ENCODE measurements around the gene AUTS2.

DNA sequence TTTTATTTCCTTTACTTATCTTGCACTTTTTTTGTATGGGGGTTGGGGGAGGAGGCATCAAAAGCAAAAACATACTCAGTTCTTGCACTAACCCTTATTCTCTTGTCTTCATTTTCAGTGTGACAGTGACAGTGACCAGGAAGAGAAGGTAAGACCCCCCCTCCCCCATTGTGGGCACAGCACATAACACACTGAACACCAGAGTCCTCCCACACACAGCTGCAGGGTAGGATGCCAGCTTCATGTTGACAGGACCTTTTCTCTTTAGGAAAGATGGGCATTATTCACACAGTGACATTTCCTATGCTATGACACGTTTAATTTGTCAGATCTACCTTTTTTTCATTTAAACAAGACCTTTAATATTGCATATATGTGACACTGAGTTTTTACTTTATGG lies 837.4 kb downstream of the AUTS2 start:
- TF ChIP-seq, protein P1, sequence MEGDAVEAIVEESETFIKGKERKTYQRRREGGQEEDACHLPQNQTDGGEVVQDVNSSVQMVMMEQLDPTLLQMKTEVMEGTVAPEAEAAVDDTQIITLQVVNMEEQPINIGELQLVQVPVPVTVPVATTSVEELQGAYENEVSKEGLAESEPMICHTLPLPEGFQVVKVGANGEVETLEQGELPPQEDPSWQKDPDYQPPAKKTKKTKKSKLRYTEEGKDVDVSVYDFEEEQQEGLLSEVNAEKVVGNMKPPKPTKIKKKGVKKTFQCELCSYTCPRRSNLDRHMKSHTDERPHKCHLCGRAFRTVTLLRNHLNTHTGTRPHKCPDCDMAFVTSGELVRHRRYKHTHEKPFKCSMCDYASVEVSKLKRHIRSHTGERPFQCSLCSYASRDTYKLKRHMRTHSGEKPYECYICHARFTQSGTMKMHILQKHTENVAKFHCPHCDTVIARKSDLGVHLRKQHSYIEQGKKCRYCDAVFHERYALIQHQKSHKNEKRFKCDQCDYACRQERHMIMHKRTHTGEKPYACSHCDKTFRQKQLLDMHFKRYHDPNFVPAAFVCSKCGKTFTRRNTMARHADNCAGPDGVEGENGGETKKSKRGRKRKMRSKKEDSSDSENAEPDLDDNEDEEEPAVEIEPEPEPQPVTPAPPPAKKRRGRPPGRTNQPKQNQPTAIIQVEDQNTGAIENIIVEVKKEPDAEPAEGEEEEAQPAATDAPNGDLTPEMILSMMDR (IDR thresholded peaks at IDR 0.05), result no peak
- TF ChIP-seq POLR2A (IDR thresholded peaks at IDR 0.05), result no peak
